Lung (tissue), 12 donors: ENCODE measurements around the gene CDIPT. TPM values are rescaled to one million over a fixed set of nuclear protein-coding genes. Genes with fewer than 3 reads are reported as not detected.

Source experiments
- ATAC-seq: fragments of 200-7000 bp; cut with Tn5 transposase; one replicate; pipeline ENCODE4 v1.9.1; 2020; ENCODE audit warnings: moderate number of reproducible peaks; ENCODE audit not compliant: insufficient read depth, low FRiP score
- DNase-seq, 3 donors: peaks; one replicate each; pipeline ENCODE4 v3.0.0-alpha.2; 2013 to 2017
- H3K27ac ChIP-seq, 2 donors: one replicate each; pipeline ENCODE4 v1.5.1; 2013; ENCODE audit warnings: mild to moderate bottlenecking in 2 of 2, moderate library complexity in 2 of 2, control low read depth in 1 of 2, inconsistent platforms in 1 of 2, low read depth in 1 of 2, low read length in 1 of 2
- H3K27me3 ChIP-seq, 3 donors: one replicate each; pipeline ENCODE4 v1.5.1; 2013; ENCODE audit warnings: low read length in 2 of 3; ENCODE audit not compliant: control insufficient read depth in 3 of 3, insufficient read depth in 3 of 3
- H3K36me3 ChIP-seq, 4 donors: one replicate each; pipeline ENCODE4 v1.5.1; 2013; ENCODE audit warnings: low read length in 4 of 4, mild to moderate bottlenecking in 1 of 4, moderate library complexity in 1 of 4; ENCODE audit not compliant: control insufficient read depth in 4 of 4, insufficient read depth in 4 of 4
- H3K4me1 ChIP-seq, 5 donors: one replicate each; pipeline ENCODE4 v1.5.1; 2013; ENCODE audit warnings: low read length in 5 of 5, mild to moderate bottlenecking in 2 of 5, moderate library complexity in 1 of 5; ENCODE audit not compliant: control insufficient read depth in 5 of 5, insufficient read depth in 5 of 5
- H3K4me3 ChIP-seq: one replicate; pipeline ENCODE4 v1.5.1; 2013; ENCODE audit warnings: mild to moderate bottlenecking, control low read depth, moderate library complexity
- H3K9ac ChIP-seq, 2 donors: one replicate each; pipeline ENCODE4 v1.5.1; 2013; ENCODE audit warnings: low read length in 2 of 2, control low read depth in 1 of 2; ENCODE audit not compliant: insufficient read depth in 1 of 2
- H3K9me3 ChIP-seq, 4 donors: one replicate each; pipeline ENCODE4 v1.5.1; 2013; ENCODE audit warnings: low read length in 3 of 4, mild to moderate bottlenecking in 1 of 4, moderate library complexity in 1 of 4; ENCODE audit not compliant: control insufficient read depth in 4 of 4, insufficient read depth in 3 of 4
- CTCF ChIP-seq: IDR thresholded peaks from 2 replicates; pipeline ENCODE4 v1.5.1; 2012; ENCODE audit warnings: mild to moderate bottlenecking; ENCODE audit errors: control extremely low read depth, extremely low read depth
- WGBS, 2 donors: extraction: QIAGEN DNeasy Blood & Tissue Kit; methylation state at CpG; one replicate each; pipeline ENCODE4 v1.1.7; 2013; 5-methylcytosine and 5-hydroxymethylcytosine counted together
- polyA plus RNA-seq, 2 donors: library from polyadenylated mRNA; stranded (reverse); fragments of 200-250 nt; gene quantifications; one replicate each; pipeline ENCODE4 v1.2.1, GENCODE V29; 2013
- total RNA-seq, 2 donors: library from RNA; depleted of rRNA in 1 of 2; stranded (reverse); fragments of >200 nt in 1 of 2; gene quantifications; one replicate each; pipeline ENCODE4 v1.2.1, GENCODE V29; 2014 to 2021
- donor health status: control.
- donor health status: control.
- donor health status: Bipolar disorder and iron deficiency.
- donor health status: healthy.
- donor health status: DM: yes; HTN: yes; CAD: no.

The CDIPT gene
- total and polyA plus RNA-seq, 4 donors = 66.9 to 105 (median 73.3) TPM

GRCh38 chr16:29843931-29844330 is 19.1 kb downstream of the CDIPT start:
- peaks cover 0 to 12% (median 0%) of the 10 kb centered on the region in 5 donors for H3K4me1 ChIP-seq
- H3K9me3 ChIP-seq = no peaks in the 10 kb centered on the region
- TF ChIP-seq CTCF = no peak
- no peaks in the 10 kb centered on the region for H3K27me3 ChIP-seq
- peaks cover 0 to 76% (median 6%) of the 10 kb centered on the region in 4 donors for H3K36me3 ChIP-seq
- DNase-seq = no peak
- peak overlapping the region in 1 of 2 donors; percentile 26 for H3K27ac ChIP-seq
- no peak for ATAC-seq
- no peak overlapping the region for H3K4me3 ChIP-seq
- no peak overlapping the region for H3K9ac ChIP-seq
- 95 to 96% methylated on average over 8 of the region's 8 CpGs for WGBS, 2 donors

- no peak overlapping the region for H3K27ac ChIP-seq
- no peak overlapping the region for H3K9ac ChIP-seq
- no peaks in the 10 kb centered on the region for H3K9me3 ChIP-seq
- peaks cover 0 to 12% (median 0%) of the 10 kb centered on the region in 5 donors for H3K4me1 ChIP-seq
- H3K36me3 ChIP-seq = peaks cover 0 to 79% (median 6%) of the 10 kb centered on the region in 4 donors
- H3K4me3 ChIP-seq = no peak overlapping the region
- DNase-seq (no peak), ATAC-seq (no peak)
- WGBS, 2 donors = 95 to 97% methylated on average over 9 of the region's 9 CpGs
- no peak for TF ChIP-seq CTCF
- H3K27me3 ChIP-seq = peaks cover 0 to under 1% (median 0%) of the 10 kb centered on the region in 3 donors
These were observed 20.2 kb downstream of the CDIPT start for GRCh38 chr16:29842732-29843346.

- peaks cover 0 to 2% (median 0%) of the 10 kb centered on the region in 3 donors for H3K27me3 ChIP-seq
- H3K4me3 ChIP-seq = no peak overlapping the region
- H3K36me3 ChIP-seq = peaks cover 0 to 77% (median 3%) of the 10 kb centered on the region in 4 donors
- H3K4me1 ChIP-seq = peaks cover 0 to 12% (median 0%) of the 10 kb centered on the region in 5 donors
- DNase-seq (no peak), ATAC-seq (no peak)
- WGBS, 2 donors = 92 to 95% methylated on average over 23 of the region's 23 CpGs
- no peak overlapping the region for H3K27ac ChIP-seq
- no peak for TF ChIP-seq CTCF
- H3K9ac ChIP-seq = no peak overlapping the region
- no peaks in the 10 kb centered on the region for H3K9me3 ChIP-seq
These were observed 21.4 kb downstream of the CDIPT start for GRCh38 chr16:29841631-29842030.
